ENCODE measurements around the gene XDH. TPM values are rescaled to one million over a fixed set of nuclear protein-coding genes. Genes with fewer than 3 reads are reported as not detected.

Gene XDH
- total RNA-seq, 2 experiments from 2014 or later: not detected

DNA sequence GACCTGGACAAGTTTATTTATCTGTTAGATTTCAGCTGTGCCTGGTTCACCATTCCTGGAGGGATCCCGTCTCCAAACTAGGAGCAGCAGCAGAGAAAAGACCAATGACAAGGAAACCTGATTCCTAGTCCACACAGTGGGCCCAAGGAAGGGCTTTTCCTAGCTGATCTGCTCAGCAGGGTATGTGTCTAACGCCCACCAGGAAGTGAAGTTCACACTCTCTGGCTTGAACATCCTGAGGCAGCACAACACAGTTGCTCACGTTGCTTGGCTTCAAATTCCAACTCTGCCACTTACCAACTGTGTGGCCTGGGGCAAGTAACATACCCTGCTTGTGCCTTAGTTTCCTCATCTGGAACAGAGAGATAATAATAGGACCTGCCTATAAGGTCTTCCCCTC, 42.9 kb downstream of the XDH start:
- Mint-ChIP-seq H3K4me3 (no peak overlapping the region), H3K36me3 (no peaks in the 10 kb centered on the region), H3K27me3 (peaks cover 2% of the 10 kb centered on the region), H3K4me1 (no peaks in the 10 kb centered on the region), H3K9me3 (no peaks in the 10 kb centered on the region), H3K27ac (no peak overlapping the region)
- ATAC-seq (ENCODE audit: low read depth): no peak
- POLR2A ChIA-PET: no interaction called here
- DNase-seq: no peak

DNA sequence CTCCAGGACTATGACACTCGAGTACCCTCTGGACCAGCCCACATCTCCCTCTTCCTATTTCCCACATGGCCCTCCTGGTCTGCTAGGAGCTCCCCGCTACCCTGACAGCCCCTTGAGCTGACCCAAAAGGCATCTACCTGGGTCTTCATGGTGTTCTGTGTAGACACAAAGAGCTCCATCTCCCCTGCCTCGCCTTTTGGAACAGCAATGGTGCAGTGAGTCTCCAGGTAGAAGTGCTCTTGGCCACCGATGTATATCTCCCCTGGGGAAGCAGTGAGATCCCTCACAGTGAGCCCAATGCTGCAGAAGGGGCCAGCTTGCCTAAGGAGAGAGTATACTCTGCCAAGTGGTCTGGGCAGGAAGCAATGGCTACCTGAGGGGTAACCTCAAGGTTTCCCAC, 47.8 kb downstream of the XDH start:
- Mint-ChIP-seq H3K36me3 (no peaks in the 10 kb centered on the region), H3K4me1 (no peaks in the 10 kb centered on the region), H3K27ac (no peak overlapping the region), H3K4me3 (no peak overlapping the region), H3K27me3 (peaks cover 6% of the 10 kb centered on the region), H3K9me3 (no peaks in the 10 kb centered on the region)
- POLR2A ChIA-PET: no interaction called here
- ATAC-seq (ENCODE audit: low read depth) (no peak), DNase-seq (no peak)

DNA sequence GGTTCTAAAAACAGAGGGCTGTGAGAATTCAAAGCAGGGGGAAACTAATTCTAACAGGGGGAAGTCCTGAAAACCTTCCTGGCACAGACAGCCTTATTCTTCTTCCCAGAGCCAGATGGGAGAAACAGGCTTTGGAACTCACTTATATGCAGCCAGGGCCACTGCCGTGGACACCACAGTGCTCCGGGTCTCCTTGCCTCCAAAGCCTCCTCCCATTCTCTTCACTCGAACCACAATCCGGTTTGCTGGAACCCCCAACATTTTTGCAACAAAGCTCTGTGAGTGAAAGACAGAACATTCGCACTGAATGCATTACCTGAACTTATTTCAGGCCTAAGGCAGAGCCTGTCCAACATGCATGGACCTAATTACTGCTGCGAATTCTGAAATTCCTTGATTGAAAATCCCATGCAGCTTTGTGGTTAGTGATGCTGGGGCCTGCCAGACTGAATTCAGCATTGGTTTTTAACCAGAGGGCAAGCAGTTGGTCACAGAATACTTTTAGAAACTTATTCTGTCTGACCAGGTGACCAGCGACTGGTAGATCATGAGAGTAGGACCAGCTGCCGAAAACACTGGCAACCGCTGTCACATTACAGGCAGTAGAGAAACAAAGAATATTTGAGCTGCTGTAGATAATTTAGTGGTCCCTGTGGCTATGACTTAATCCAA, 48.6 kb downstream of the XDH start:
- DNase-seq (no peak), ATAC-seq (ENCODE audit: low read depth) (no peak)
- H3K4me3 Mint-ChIP-seq: no peak overlapping the region
- POLR2A ChIA-PET: no interaction called here
- H3K36me3 Mint-ChIP-seq: no peaks in the 10 kb centered on the region
- H3K27me3 Mint-ChIP-seq: peaks cover 12% of the 10 kb centered on the region
- H3K4me1 Mint-ChIP-seq: no peaks in the 10 kb centered on the region
- no peaks in the 10 kb centered on the region for H3K9me3 Mint-ChIP-seq
- no peak overlapping the region for H3K27ac Mint-ChIP-seq

DNA sequence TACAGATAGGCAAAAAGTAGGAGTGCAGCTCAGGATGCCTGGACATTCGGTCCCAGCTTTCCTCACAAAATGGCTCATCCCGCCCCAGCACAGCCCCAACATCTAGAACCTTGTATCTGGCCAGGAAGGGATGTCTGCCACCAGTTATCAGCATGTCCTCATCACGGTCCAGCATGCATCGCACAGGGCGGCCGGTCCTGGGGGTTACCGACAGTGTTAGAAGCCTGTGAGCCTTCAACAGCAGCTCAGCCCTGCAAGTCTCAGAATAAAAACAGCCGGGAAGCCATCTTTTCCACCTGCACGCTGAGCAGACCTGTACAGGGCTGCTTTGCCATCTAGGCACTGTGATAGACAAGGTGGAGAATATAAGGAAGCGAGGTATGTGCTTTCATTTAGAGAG, 49.2 kb downstream of the XDH start:
- no peaks in the 10 kb centered on the region for H3K9me3 Mint-ChIP-seq
- H3K4me3 Mint-ChIP-seq: no peak overlapping the region
- H3K4me1 Mint-ChIP-seq: no peaks in the 10 kb centered on the region
- H3K27me3 Mint-ChIP-seq: peaks cover 12% of the 10 kb centered on the region
- no peak for ATAC-seq (ENCODE audit: low read depth)
- no peak overlapping the region for H3K27ac Mint-ChIP-seq
- no peaks in the 10 kb centered on the region for H3K36me3 Mint-ChIP-seq
- POLR2A ChIA-PET: no interaction called here
- no peak for DNase-seq

DNA sequence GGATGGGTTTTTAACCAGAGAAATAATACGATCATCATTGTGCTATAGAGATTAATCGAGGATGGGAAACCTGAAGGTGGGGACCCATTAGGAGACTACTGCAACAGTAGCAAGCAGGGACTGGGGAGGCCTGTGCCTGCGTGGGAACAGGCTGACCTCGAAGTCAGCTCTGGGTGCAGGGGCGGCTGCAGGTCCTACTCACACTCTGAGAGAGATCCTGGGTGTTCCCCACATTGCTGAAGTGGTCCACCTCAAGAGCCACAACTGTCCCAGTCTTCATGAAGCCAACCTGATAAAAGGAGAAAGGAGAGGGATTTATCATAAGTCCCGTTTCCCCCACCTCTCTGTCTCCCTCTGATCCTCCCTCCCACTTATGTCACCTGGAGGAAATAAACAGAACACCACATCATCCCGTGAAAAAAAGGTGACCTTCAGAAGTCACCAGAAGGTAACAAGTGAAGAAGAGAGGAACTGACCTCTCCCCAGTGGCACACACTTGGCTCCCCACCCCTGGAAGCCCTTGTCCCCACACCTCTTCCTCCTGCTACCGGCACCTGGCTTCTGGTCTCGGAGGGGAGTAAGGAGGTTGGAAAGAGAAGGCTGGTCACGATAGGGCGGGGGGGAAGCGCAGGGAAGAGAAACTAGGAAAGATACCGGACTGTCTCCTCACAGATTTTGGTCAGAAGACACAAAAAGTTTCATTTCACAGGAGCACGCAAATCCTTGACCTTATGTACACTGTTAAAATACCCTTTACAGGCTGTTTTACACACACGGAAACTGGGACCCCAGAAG, 50.4 kb downstream of the XDH start:
- Mint-ChIP-seq H3K4me3 (no peak overlapping the region), H3K9me3 (no peaks in the 10 kb centered on the region), H3K4me1 (no peaks in the 10 kb centered on the region), H3K36me3 (no peaks in the 10 kb centered on the region), H3K27me3 (peaks cover 12% of the 10 kb centered on the region), H3K27ac (no peak overlapping the region)
- DNase-seq (no peak), ATAC-seq (ENCODE audit: low read depth) (no peak)
- POLR2A ChIA-PET: no interaction called here

DNA sequence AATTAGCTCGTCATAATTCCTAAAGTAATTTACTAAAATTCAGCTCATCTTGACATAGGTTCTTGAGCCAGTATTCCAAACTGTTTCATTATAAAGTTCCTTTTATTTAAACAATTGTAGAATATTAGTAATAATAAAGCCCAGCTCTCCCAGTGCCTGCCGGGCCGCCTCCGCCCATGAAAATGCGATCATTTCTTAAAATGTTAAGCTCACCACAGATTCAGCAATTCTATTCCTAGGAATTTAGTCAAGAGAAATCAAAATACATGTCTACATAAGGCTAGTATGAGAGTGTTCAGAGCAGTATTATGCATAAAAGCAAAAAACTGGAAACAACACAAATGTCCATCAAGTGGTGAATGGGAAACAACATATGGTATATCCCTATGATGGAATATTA, 52.0 kb downstream of the XDH start:
- ATAC-seq (ENCODE audit: low read depth): no peak
- POLR2A ChIA-PET: no interaction called here
- no peak for DNase-seq
- no peaks in the 10 kb centered on the region for H3K36me3 Mint-ChIP-seq
- H3K4me3 Mint-ChIP-seq: no peak overlapping the region
- H3K27me3 Mint-ChIP-seq: peaks cover 15% of the 10 kb centered on the region
- no peaks in the 10 kb centered on the region for H3K4me1 Mint-ChIP-seq
- H3K9me3 Mint-ChIP-seq: no peaks in the 10 kb centered on the region
- H3K27ac Mint-ChIP-seq: no peak overlapping the region

DNA sequence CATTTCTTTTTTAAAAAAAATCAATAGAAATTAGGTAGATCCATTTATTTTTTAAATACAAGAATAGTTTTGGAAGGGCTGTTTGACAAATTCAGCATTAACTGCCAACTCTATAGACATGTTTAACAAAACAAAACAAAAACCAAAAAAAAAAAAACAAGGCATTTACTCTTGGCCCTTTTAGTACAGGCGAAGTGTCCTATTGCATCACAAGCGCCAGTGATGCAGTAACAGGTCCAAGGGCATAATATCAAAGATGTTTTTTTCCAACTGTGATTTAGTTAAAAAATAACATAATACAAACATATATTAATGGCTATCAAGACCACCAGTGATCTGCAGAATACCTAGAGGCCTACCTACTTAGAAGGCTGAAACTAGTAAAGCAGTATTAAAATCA, 55.3 kb downstream of the XDH start:
- no peaks in the 10 kb centered on the region for H3K9me3 Mint-ChIP-seq
- no peak overlapping the region for H3K27ac Mint-ChIP-seq
- no peaks in the 10 kb centered on the region for H3K4me1 Mint-ChIP-seq
- no peak overlapping the region for H3K4me3 Mint-ChIP-seq
- H3K27me3 Mint-ChIP-seq: peaks cover 38% of the 10 kb centered on the region
- no peaks in the 10 kb centered on the region for H3K36me3 Mint-ChIP-seq
- DNase-seq (no peak), ATAC-seq (ENCODE audit: low read depth) (no peak)
- POLR2A ChIA-PET: no interaction called here

DNA sequence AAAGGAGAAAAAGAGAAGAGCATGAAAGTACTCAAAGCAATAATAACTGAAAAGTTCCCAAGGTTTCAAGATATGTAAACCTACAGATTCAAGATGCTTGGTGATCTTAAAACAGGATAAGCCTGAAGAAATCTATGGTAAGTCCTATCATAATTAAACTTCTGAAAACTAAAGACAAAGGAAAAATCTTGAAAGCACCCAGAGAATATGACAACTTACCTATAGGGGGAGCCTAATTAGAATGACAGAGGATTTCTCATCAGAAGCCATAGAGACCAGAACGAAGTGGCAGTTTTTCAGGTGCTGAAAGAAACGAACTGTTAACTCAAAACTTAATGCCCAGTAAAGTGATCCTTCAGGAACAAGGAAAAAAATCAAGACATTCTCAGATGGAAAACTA, 59.7 kb downstream of the XDH start:
- Mint-ChIP-seq H3K36me3 (no peaks in the 10 kb centered on the region), H3K4me1 (no peaks in the 10 kb centered on the region), H3K27me3 (peaks cover 48% of the 10 kb centered on the region), H3K9me3 (no peaks in the 10 kb centered on the region), H3K4me3 (no peak overlapping the region), H3K27ac (no peak overlapping the region)
- ATAC-seq (ENCODE audit: low read depth) (no peak), DNase-seq (no peak)
- POLR2A ChIA-PET: no interaction called here

DNA sequence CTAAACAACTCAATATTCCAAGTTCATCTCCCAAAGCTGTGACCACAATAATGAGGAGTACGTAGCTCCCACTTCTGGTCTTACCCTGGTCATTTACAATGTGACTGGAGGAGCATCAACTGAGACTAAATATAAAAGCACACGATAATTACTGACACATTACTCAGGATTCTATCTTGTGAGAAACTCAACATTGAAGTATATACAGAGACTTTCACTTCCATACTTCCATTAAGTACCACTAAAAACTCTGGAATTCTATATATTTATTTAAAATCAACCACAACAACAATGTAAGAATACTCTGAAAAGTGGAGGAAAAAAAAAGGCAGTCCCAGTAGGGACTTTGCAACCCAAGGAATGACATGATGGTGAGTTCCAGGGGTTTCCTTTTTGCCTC, 61.4 kb downstream of the XDH start:
- DNase-seq (no peak), ATAC-seq (ENCODE audit: low read depth) (no peak)
- Mint-ChIP-seq H3K27ac (no peak overlapping the region), H3K4me3 (no peak overlapping the region), H3K9me3 (no peaks in the 10 kb centered on the region), H3K27me3 (peaks cover 50% of the 10 kb centered on the region), H3K36me3 (no peaks in the 10 kb centered on the region), H3K4me1 (no peaks in the 10 kb centered on the region)
- POLR2A ChIA-PET: no interaction called here

DNA sequence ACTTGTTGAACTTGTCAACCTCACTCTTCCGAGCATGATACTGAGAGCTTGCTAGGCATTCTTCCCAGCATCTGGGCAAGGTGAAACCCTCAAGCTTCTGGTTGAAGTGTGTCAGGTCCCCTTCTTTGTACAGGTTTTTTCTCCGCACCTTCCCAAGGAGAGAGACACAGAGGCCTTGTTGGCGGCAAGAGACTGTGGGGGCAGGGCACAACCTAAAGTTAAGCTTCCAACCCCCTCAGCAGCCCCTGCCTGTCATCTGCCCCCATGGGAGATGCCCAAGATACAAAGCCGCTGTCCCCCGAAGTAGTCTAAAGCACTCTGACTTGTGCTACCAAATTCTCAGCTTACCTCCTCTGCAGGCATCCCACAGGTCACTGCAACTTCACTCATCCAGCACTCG, 64.9 kb downstream of the XDH start:
- H3K27me3 Mint-ChIP-seq: peaks cover 30% of the 10 kb centered on the region
- no peaks in the 10 kb centered on the region for H3K4me1 Mint-ChIP-seq
- no peak for ATAC-seq (ENCODE audit: low read depth)
- no peaks in the 10 kb centered on the region for H3K36me3 Mint-ChIP-seq
- no peak for DNase-seq
- POLR2A ChIA-PET: no interaction called here
- no peak overlapping the region for H3K4me3 Mint-ChIP-seq
- no peaks in the 10 kb centered on the region for H3K9me3 Mint-ChIP-seq
- no peak overlapping the region for H3K27ac Mint-ChIP-seq

DNA sequence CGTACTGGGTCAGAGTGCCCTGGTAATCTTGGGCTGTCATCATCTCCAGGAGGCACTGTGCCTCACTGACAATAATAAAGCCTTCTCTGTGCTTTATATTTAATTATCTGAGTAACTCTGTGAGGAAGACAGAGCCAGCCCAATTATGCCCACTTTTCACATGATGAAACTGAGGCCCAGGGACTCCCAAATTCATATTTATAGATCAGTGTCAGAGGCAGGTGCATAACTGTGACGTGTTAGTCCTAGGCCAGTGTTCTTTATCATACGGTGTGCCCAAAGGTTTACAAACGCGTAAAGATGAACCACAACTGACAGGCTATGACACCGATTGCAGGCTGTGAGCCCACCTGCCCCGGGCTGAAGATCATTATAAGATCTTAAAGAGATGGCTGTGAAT, 65.4 kb downstream of the XDH start:
- Mint-ChIP-seq H3K9me3 (no peaks in the 10 kb centered on the region), H3K27me3 (peaks cover 27% of the 10 kb centered on the region), H3K27ac (no peak overlapping the region), H3K4me3 (no peak overlapping the region), H3K36me3 (no peaks in the 10 kb centered on the region), H3K4me1 (no peaks in the 10 kb centered on the region)
- POLR2A ChIA-PET: no interaction called here
- DNase-seq (no peak), ATAC-seq (ENCODE audit: low read depth) (no peak)

DNA sequence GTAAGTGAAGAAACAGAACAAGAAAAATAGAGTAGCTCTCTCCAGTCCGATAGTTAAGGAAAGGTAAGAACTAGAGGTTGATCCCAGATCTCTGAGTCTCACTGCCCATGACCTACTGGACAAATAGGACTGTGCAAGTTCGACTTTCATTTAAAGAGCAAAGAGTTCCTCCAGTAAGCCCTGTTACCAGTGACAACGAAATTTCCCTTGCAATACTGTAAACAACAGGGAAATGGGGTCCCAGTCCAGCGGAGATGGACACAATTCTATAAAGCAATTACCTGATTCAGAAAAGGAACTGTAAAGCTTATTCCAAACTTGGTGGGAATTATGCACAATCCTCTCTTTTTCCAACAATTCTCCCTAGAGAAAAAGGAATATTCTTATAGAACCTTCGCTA, 65.9 kb downstream of the XDH start:
- POLR2A ChIA-PET: no interaction called here
- DNase-seq (no peak), ATAC-seq (ENCODE audit: low read depth) (no peak)
- Mint-ChIP-seq H3K4me3 (no peak overlapping the region), H3K27me3 (peaks cover 24% of the 10 kb centered on the region), H3K36me3 (no peaks in the 10 kb centered on the region), H3K9me3 (no peaks in the 10 kb centered on the region), H3K27ac (no peak overlapping the region), H3K4me1 (no peaks in the 10 kb centered on the region)

DNA sequence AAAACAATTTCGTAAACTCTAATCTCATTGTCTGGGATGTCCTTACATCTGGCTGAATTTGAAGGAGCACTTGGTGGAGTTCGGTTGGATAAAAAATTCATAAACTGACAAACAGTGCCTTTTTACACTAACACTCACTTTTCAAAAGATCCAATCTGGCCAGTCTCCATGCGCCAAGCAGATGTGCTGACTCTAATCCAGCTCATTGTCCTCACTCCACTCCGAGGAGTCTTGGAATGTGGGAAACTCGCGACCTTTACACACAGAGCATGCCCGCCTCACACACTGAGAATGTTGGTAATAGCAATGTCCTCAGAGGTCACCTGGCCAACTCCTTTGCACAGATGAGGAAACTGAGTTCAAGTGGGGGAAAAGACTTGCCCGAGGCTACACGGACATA, 66.8 kb downstream of the XDH start:
- H3K4me1 Mint-ChIP-seq: no peaks in the 10 kb centered on the region
- H3K4me3 Mint-ChIP-seq: no peak overlapping the region
- DNase-seq (no peak), ATAC-seq (ENCODE audit: low read depth) (no peak)
- H3K36me3 Mint-ChIP-seq: no peaks in the 10 kb centered on the region
- no peak overlapping the region for H3K27ac Mint-ChIP-seq
- peaks cover 21% of the 10 kb centered on the region for H3K27me3 Mint-ChIP-seq
- POLR2A ChIA-PET: no interaction called here
- no peaks in the 10 kb centered on the region for H3K9me3 Mint-ChIP-seq

DNA sequence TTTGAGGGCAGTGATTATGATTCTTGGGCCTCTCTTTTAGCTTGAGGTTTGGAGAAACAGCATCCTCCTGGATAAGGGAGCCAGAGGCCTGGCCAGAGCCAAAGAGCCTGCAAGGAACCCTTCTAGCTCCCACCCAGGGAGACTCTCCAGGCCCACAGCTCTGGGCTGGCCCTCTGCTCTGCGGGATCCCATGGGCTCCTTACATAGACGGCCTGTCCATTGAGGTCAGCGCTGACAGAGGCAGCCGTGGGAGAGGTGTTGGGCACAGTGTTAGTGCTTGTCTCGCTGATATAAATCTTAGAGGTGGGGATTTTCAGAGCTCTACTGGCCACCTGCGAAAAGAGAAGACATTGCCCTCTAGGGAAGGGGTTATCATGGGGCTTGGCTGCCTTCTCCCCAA, 67.2 kb downstream of the XDH start:
- Mint-ChIP-seq H3K9me3 (no peaks in the 10 kb centered on the region), H3K4me1 (no peaks in the 10 kb centered on the region), H3K27me3 (peaks cover 20% of the 10 kb centered on the region), H3K4me3 (no peak overlapping the region), H3K27ac (no peak overlapping the region), H3K36me3 (no peaks in the 10 kb centered on the region)
- DNase-seq (no peak), ATAC-seq (ENCODE audit: low read depth) (no peak)
- POLR2A ChIA-PET: no interaction called here
